ENCODE measurements around the gene PTGS1. TPM values are rescaled to one million over a fixed set of nuclear protein-coding genes. Genes with fewer than 3 reads are reported as not detected.

Gene PTGS1
- polyA plus RNA-seq, 1 of the 3 experiments (the other 2 are of a cell fraction): 5.4 TPM

- Histone ChIP-seq H3K9ac (no peak overlapping the region), H3K79me2 (ENCODE audit: insufficient read depth) (no peaks in the 10 kb centered on the region), H4K20me1 (ENCODE audit: insufficient read depth) (no peaks in the 10 kb centered on the region), H3K4me1 (ENCODE audit: control insufficient read depth in 1 of 2, insufficient read depth in 2 of 2, low read depth in 1 of 2, low read length in 1 of 2) (no peaks in the 10 kb centered on the region), H3K9me3 (no peaks in the 10 kb centered on the region; the same call in 1 of the 2 replicates), H3K4me3 (ENCODE audit: low read depth in 2 of 2, low read length in 1 of 2) (no peak overlapping the region), H3F3A (replicated peaks; ENCODE audit: insufficient read depth) (no peaks in the 10 kb centered on the region), H3K27ac (ENCODE audit: low read depth in 2 of 2, low read length in 1 of 2) (no peak overlapping the region), H3K4me2 (no peak overlapping the region), H3K36me3 (replicated peaks in 1 of 2; ENCODE audit: control insufficient read depth in 1 of 2, insufficient read depth in 2 of 2, low read length in 1 of 2) (no peaks in the 10 kb centered on the region), H3K9me2 (no peaks in the 10 kb centered on the region), H2AFZ (ENCODE audit: low read depth) (no peak overlapping the region), H3K27me3 (ENCODE audit: insufficient read depth) (no peaks in the 10 kb centered on the region)
- DNase-seq: no peak
- CTCF ChIA-PET: interaction anchor here (1.0 to 1.1 kb wide), 3 partner anchors 29 to 301 kb away, joined by 3 to 4 read pairs (median 3); no protein-coding TSS in a partner anchor
- 16% methylated on average over 2 of the region's 2 CpGs for WGBS (ENCODE audit: low lambda C conversion rate)
- TF ChIP-seq POLR2AphosphoS5 (IDR thresholded peaks at IDR 0.05; ENCODE audit: low read depth, low read length) (no peak), PBX3 (IDR thresholded peaks at IDR 0.05) (no peak), NFIC (IDR thresholded peaks at IDR 0.05; ENCODE audit: borderline replicate concordance) (no peak), YY1 (IDR thresholded peaks at IDR 0.05; ENCODE audit: low read depth) (no peak), EP300 (IDR thresholded peaks at IDR 0.05; ENCODE audit: borderline replicate concordance in 1 of 2, low read depth in 1 of 2, low read length in 1 of 2) (no peak), ELF1 (IDR thresholded peaks at IDR 0.05) (no peak), JUND (IDR thresholded peaks at IDR 0.05) (no peak), MAX (IDR thresholded peaks at IDR 0.05; ENCODE audit: low read depth) (no peak), GATA2 (CRISPR knock-in tag; IDR thresholded peaks at IDR 0.05) (no peak), RXRA (IDR thresholded peaks at IDR 0.05; ENCODE audit: borderline replicate concordance, low read depth) (no peak)
- POLR2A ChIA-PET: no interaction called here
These were observed 54.3 kb downstream of the PTGS1 start for GRCh38 chr9:122425087-122425486.

GRCh38 chr9:122426723-122427122 is 55.9 kb downstream of the PTGS1 start:
- Histone ChIP-seq H3K4me1 (ENCODE audit: control insufficient read depth in 1 of 2, insufficient read depth in 2 of 2, low read depth in 1 of 2, low read length in 1 of 2) (no peaks in the 10 kb centered on the region), H2AFZ (ENCODE audit: low read depth) (no peak overlapping the region), H3K9ac (no peak overlapping the region), H3K4me2 (no peak overlapping the region), H3K9me3 (no peaks in the 10 kb centered on the region), H3K27ac (ENCODE audit: low read depth in 2 of 2, low read length in 1 of 2) (no peak overlapping the region), H3K79me2 (ENCODE audit: insufficient read depth) (no peaks in the 10 kb centered on the region), H3K9me2 (no peaks in the 10 kb centered on the region), H3K36me3 (replicated peaks in 1 of 2; ENCODE audit: control insufficient read depth in 1 of 2, insufficient read depth in 2 of 2, low read length in 1 of 2) (no peaks in the 10 kb centered on the region), H3F3A (replicated peaks; ENCODE audit: insufficient read depth) (no peaks in the 10 kb centered on the region), H3K27me3 (ENCODE audit: insufficient read depth) (no peaks in the 10 kb centered on the region; the same call in 1 of the 2 replicates), H4K20me1 (ENCODE audit: insufficient read depth) (no peaks in the 10 kb centered on the region), H3K4me3 (ENCODE audit: low read depth in 2 of 2, low read length in 1 of 2) (no peak overlapping the region)
- CTCF ChIA-PET: interaction anchor here (1.2 kb wide), 1 partner anchor 37 kb away, joined by 3 read pairs; no protein-coding TSS in a partner anchor
- POLR2A ChIA-PET: no interaction called here
- 70% methylated on average over 3 of the region's 3 CpGs for WGBS (ENCODE audit: low lambda C conversion rate)
- DNase-seq: no peak
- no peak for TF ChIP-seq NRF1 (IDR thresholded peaks at IDR 0.05; ENCODE audit: low read depth, low read length)
- TF ChIP-seq USF2 (IDR thresholded peaks at IDR 0.05; ENCODE audit: borderline replicate concordance, low read depth, low read length): no peak
